Stimulated activated CD8-positive, alpha-beta memory T cell treated with anti-CD3 and anti-CD28 coated beads, Interleukin-15, amount 100 ng/mL, for 1 hour (primary cell): ENCODE data around the gene BCKDK.
"Not testable (repeated sequence)": the region's sequence is repeated elsewhere in the genome, so short reads cannot be mapped to it uniquely, and the experiment has no call there.

Source experiments
- DNase-seq: peaks from one replicate; pipeline ENCODE4 v3.0.0-alpha.2; 2020; ENCODE audit warnings: low read depth

Gene BCKDK

DNA sequence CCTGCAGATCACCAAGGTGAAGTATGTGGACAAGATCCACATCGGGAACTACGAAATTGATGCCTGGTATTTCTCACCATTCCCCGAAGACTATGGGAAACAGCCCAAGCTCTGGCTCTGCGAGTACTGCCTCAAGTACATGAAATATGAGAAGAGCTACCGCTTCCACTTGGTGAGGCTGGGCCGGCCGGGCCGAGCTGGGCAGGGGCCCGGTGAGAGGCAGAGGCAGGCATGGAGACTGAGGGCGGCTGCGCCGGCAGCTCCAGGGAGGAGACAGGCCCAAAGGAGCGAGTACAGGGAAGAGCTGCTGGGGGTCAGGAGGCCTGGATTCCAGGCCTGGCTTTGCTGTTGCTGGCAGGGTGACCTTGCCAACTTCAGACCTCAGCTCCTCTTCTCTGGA lies 19.0 kb downstream of the BCKDK start:
- DNase-seq: no peak

DNA sequence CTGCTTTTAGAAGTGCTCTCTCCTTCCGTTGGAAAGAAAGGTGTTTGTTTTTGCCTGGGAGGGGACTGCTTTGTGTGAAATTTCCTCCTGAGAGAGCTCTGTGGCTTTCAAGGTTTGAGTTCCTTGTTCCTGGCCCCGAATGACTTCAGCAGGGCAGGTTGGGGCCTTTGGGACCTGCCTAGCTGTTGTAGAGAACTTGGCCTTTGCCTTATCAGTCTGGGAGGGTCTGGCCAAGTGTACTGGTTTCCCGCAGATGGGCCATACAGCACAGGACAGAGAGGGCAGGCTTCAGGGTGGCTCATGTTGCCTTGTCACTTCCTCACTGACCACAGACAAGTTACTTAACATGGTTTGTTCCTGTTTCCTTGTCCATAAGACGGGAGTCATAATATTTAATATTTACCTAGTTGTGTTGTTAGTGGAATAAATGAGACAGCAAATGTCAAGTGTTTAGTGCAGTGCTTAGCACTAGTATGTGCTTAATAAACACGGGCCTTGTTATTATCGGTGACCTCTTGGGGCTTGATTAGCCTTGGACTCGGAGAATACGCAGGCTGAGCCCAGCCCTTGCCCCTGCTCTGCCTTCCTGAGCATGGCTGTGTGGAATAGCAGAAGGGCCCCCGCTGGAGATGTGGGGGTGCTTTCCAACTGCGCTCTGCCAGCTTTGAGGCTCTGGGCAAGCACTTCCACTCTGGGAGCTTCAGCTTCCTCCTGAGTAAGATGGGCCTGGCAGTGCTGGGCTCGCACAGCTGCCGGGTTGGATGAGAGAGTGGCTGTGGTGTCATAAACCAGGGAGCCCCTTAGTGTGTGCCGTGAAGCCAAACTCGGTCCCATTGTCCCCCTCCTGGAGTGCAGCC lies 20.8 kb downstream of the BCKDK start:
- DNase-seq: no peak

- no peak for DNase-seq
Observed at GRCh38 chr16:31129568-31130335, 21.6 kb downstream of the BCKDK start.

DNA sequence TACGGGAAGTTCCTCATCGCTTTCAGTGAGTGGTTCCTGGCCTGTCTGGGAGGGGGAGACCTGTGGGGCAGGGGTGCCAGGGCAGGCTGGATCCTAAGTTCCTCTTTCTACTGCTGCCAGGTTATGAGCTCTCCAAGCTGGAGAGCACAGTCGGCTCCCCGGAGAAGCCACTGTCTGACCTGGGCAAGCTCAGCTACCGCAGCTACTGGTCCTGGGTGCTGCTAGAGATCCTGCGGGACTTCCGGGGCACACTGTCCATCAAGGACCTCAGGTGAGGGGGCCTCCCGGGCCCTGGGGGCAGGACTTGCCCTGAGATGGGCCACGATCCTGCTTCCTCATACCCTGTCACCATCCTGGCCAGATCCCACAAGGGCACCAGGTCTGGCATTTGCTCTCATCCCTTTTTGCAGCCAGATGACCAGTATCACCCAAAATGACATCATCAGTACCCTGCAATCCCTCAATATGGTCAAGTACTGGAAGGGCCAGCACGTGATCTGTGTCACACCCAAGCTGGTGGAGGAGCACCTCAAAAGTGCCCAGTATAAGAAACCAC lies 22.2 kb downstream of the BCKDK start:
- DNase-seq: no peak

DNA sequence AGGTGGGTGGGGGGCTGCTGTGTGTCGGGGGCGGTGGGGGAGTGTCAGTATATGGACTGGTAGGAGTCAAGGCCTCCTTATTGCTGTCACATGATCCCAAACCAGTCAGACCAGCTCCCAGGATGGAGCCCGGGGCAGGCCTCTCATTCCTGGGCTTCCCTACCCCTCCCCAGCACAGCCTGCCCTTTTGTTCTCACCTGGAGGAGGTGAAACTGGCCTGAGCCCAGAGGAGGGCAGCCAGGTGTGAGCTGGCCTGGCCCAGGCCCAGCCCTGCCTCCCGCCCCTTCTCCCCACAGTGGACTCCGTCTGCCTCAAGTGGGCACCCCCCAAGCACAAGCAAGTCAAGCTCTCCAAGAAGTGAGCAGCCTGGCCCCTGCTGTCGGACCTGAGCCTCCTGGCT lies 22.7 kb downstream of the BCKDK start:
- no peak for DNase-seq

DNA sequence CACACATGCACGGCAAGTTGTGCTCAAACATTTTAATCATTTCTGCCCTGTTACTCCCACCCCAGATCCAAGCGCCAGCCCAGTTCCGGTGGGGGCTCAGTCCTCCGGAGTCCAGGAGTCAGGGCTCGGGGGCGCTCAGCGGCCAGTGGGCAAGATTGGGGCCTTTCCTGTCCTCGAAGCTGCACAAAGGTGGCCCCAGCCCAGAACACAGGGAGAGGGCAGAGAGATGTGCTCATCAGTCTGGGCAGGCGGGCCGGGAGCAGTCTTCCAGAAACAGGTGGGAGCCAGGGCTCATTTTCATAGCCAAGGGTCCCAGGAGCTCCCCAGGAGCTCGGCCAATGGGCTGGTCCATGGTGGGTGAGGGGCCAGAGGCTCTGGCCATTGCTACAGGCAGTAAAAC lies 23.2 kb downstream of the BCKDK start:
- no peak for DNase-seq

DNA sequence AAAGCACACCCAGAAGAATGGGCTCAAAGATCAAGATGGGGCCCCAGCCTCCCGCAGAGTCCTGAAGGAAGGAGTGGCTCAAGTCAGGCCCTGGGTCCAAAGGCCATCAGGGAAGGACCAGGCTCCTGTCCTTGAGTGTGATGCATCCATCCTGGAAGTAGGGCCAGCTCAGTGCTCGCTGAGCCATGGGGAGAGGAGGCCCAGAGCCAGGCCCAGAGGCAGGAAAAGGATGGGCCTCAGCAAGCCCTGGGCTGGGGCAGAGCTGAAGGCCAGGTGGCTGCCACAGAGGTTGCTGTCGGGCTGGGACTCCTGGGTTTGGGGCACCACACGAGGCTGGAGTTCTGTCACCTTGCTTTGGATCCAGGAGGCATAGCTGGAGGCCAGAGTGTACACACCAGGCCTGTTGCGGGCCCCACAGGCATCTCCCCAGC lies 23.7 kb downstream of the BCKDK start:
- DNase-seq: no peak

GRCh38 chr16:31132303-31132979 lies 24.3 kb downstream of the BCKDK start:
- DNase-seq: no peak

- no peak for DNase-seq
Observed at GRCh38 chr16:31133046-31133501, 24.9 kb downstream of the BCKDK start.

DNA sequence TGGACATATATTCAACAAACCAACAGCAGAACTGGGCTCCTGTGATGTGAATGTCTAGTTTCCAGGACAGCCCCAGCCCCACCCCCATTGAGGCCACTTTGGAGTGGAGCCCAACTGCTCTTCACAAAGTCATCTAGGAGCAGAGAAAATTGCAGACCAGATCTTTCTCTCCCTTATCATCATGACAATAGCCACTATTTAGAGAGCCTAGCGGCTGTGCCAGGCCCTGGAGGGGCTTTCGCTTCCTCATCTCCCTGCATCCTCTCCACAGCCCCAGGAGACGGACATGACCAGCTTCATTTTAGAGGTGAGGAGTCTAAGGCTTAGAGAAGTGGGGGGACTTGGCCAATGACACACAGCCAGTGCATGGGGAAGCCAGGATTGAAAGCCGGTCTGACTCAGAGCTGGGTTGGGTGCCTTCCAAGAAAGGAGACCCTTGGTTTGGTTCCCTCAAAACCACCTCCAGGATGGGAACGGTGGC lies 25.9 kb downstream of the BCKDK start:
- no peak for DNase-seq

GRCh38 chr16:31134625-31135534 lies 26.7 kb downstream of the BCKDK start:
- DNase-seq: no peak

- DNase-seq: no peak
Observed at GRCh38 chr16:31135535-31136286, 27.5 kb downstream of the BCKDK start, which contains the start of gene PRSS8. TSS of gene PRSS8 (minus strand) at chr16:31135727. CDS start at chr16:31135498, 229 bp downstream.

DNA sequence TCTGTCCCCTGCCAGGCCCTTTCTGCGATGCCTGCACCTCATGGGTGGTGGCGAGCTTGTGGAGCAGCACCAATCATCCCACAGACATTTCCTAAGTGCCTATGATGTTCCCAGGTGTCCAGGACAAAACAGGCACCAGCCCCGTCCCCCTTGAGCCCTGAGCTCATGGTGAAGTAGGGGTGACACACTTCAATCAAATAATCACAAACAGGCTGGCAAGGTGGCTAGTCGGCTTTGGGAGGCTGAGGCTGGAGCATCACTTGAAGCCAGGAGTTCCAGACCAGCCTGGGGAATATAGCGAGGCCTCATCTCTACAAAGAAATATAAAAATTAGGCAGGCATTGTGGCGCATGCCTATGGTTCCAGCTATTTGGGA lies 28.1 kb downstream of the BCKDK start:
- no peak for DNase-seq

DNA sequence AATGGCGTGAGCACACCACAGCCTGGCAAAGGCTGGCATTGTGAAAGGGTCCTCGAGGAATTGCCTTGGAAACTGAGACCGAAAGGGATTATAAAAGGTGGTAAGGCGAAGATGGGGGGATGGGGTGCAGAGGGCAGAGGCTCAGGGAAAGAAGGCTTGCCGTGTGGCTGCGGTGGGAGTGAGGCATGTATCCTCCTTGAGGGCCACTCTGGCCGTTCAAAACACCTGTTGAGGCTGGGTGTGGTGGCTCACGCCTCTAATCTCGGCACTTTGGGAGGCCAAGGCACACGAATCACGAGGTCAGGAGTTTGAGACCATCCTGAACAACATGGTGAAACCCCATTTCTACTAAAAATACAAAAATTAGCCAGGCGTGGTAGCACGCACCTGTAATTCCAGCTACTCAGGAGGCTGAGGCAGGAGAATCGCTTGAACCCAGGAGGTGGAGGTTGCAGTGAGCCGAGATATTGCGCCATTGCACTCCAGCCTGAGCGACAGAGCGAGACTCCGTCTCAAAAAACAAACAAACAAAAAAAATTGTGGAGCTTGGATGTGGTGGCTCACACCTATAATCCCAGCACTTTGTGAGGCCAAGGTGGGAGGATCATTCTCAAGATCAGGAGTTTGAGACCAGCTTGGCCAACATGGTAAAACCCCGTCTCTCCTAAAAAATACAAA lies 28.8 kb downstream of the BCKDK start:
- DNase-seq: not testable (repeated sequence)

- DNase-seq: no peak
Observed at GRCh38 chr16:31138621-31139578, 30.7 kb downstream of the BCKDK start.

GRCh38 chr16:31141071-31141469 lies 32.9 kb downstream of the BCKDK start:
- not testable (repeated sequence) for DNase-seq

- DNase-seq: no peak
Observed at GRCh38 chr16:31141489-31142108, 33.4 kb downstream of the BCKDK start.
